ENCODE measurements around the gene ATM.
A peak's percentile ranks its signal among the peaks of the same experiment; 100 is the strongest.

Gene ATM

GRCh38 chr11:108338750-108339149 lies 115.9 kb downstream of the ATM start:
- no peak for TF ChIP-seq CTCF (conservative IDR thresholded peaks at IDR 0.05; ENCODE audit: low read depth, low read length)
- H3K4me3 ChIP-seq (ENCODE audit: low read length): no peak overlapping the region
- no peak for DNase-seq (ENCODE audit: low read depth)

- DNase-seq (ENCODE audit: low read depth): peak; percentile 5
- no peak for TF ChIP-seq CTCF (conservative IDR thresholded peaks at IDR 0.05; ENCODE audit: low read depth, low read length)
- H3K4me3 ChIP-seq (ENCODE audit: low read length): no peak overlapping the region
Observed at GRCh38 chr11:108340973-108341372, 118.1 kb downstream of the ATM start.

- DNase-seq (ENCODE audit: low read depth): no peak
- no peak for TF ChIP-seq CTCF (conservative IDR thresholded peaks at IDR 0.05; ENCODE audit: low read depth, low read length)
- no peak overlapping the region for H3K4me3 ChIP-seq (ENCODE audit: low read length)
Observed at GRCh38 chr11:108341654-108342053, 118.8 kb downstream of the ATM start.

- no peak for TF ChIP-seq CTCF (conservative IDR thresholded peaks at IDR 0.05; ENCODE audit: low read depth, low read length)
- DNase-seq (ENCODE audit: low read depth): no peak
Observed at GRCh38 chr11:108343714-108344113, 120.8 kb downstream of the ATM start.

GRCh38 chr11:108345767-108346166 lies 122.9 kb downstream of the ATM start:
- no peak for TF ChIP-seq CTCF (conservative IDR thresholded peaks at IDR 0.05; ENCODE audit: low read depth, low read length)
- DNase-seq (ENCODE audit: low read depth): no peak
- no peak overlapping the region for H3K4me3 ChIP-seq (ENCODE audit: low read length)

More at GRCh38 chr11:108343714-108344113, 120.8 kb downstream of the ATM start:
- H3K4me3 ChIP-seq (ENCODE audit: low read length): no peak overlapping the region

- DNase-seq (ENCODE audit: low read depth): no peak
- TF ChIP-seq CTCF (conservative IDR thresholded peaks at IDR 0.05; ENCODE audit: low read depth, low read length): no peak
- H3K4me3 ChIP-seq (ENCODE audit: low read length): no peak overlapping the region
Observed at GRCh38 chr11:108346451-108346850, 123.6 kb downstream of the ATM start.

GRCh38 chr11:108351468-108351867 lies 128.6 kb downstream of the ATM start:
- DNase-seq (ENCODE audit: low read depth): no peak
- TF ChIP-seq CTCF (conservative IDR thresholded peaks at IDR 0.05; ENCODE audit: low read depth, low read length): no peak
- H3K4me3 ChIP-seq (ENCODE audit: low read length): no peak overlapping the region
